GM23248 (cell line): Measurements from ENCODE around the gene SLC38A2.

Experiments
- EZH2 ChIP-seq: fragments of 200-600 bp; sonication (generic); IDR thresholded peaks from 2 replicates; pipeline ENCODE4 v1.6.1; 2018; ENCODE audit warnings: antibody characterized with exemption, mild to moderate bottlenecking; ENCODE audit not compliant: insufficient read depth, poor library complexity, severe bottlenecking
- EZH2phosphoT487 ChIP-seq: fragments of 200-600 bp; sonication (generic); IDR thresholded peaks from 2 replicates; pipeline ENCODE4 v1.6.1; 2018; ENCODE audit warnings: antibody characterized with exemption, moderate library complexity, mild to moderate bottlenecking, low read depth; ENCODE audit not compliant: insufficient read depth

DNA sequence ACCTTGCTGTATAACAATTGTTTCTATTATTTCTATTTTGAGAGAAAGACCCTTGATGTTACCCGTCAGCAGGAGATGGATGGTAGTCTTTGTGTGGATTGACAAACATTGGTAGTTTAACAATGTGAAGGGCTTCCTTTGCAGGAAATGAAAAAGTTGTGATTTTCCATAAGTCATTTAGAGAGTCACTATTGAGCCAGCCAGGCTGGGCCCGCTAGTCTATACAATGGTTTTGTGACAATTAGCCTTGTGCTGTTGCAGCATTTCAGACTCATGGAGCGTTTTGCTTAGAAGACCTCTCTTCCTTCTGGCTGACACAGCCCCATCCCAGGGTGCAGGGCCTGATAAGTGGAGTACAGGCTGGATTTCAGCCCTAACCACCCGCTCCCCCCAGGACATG is 18.3 kb upstream of the SLC38A2 start:
- TF ChIP-seq EZH2 = no peak
- no peak for TF ChIP-seq EZH2phosphoT487
